NCI-H69 (cell line): ENCODE measurements around the gene TTC32.

Experiments used
- DNase-seq: peaks from one replicate; lab custom pipeline; 2025; lab: John Stamatoyannopoulos, UW

TTC32 gene

DNA sequence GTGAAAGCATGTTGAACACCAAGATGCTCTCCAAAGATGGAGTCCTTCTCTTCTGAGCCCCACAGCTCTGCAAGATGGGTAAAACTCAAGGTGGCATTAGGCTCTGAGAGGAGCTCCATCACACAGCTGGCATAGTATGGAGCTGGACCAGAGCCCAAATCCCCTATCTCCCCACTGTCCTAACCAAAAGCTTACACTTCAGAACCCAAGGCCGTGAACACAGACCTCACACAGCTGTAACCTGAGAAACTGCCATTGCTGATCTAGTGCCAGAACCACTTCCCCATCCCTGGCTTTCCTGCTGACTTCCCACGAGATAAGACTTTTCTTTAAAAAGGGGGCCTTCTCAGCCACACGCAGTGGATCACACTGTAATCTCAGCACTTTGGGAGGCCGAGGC, 25.0 kb downstream of the TTC32 start:
- no peak for DNase-seq

- DNase-seq: no peak
Observed at GRCh38 chr2:19875280-19875679, 26.5 kb downstream of the TTC32 start.

DNA sequence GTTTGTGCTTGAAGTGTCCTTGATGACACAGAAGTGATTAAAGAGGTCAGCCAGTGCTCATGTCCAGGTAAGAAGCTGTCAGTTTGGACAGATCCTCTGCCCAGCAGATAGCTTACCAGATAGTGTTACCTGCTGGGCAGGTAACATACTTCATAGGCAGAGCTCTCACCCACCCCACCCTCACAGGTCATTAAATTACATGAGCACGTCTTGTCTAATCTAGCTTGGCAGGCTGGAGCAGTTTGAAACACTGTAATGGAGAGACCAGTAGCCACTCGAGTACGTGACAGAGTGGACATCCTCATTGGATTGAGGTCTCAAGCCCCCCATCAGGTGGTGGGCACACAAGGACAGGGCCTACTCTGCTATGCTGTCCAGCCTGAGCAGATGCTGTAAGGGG, 27.1 kb downstream of the TTC32 start:
- DNase-seq: no peak

- no peak for DNase-seq
Observed at GRCh38 chr2:19873014-19873413, 28.8 kb downstream of the TTC32 start.

GRCh38 chr2:19872302-19872701, 29.5 kb downstream of the TTC32 start:
- DNase-seq: no peak

DNA sequence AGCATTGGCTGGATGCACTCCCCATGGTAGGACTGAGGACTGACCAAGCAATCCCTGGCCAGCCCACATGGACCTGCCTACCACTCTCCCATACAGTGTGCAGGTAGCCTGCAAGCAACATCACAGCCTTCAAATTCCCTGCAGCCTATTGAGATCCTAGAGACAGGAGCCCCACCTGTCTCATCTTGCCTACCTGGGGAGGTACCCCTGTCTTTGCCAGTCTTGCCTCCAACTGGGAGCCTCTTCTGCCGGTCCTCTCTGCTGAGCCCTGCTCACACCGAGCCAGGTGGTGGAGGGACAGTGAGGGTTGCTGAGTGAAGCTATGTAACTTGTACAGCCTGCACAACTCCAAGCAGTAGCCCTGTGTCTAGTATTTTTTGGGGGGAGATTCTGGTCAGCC, 29.9 kb downstream of the TTC32 start:
- no peak for DNase-seq

DNA sequence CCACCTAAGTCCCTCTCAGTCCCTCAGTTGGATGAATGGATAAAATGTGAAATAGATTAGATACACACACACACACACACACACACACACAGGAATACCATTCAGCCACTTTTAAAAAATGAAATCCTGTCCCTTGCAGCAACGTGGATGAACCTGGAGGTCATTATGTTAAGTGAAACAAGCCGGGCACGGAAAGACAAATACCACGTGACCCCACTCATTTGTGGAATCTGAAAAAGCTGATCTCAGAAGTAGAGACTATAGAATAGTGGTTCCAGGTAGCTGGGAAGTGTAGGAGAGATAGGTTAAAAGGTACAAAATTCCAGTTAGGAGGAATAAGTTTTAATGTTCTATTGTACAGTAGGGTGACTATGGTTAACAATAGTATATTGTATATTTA, 31.0 kb downstream of the TTC32 start:
- no peak for DNase-seq

DNA sequence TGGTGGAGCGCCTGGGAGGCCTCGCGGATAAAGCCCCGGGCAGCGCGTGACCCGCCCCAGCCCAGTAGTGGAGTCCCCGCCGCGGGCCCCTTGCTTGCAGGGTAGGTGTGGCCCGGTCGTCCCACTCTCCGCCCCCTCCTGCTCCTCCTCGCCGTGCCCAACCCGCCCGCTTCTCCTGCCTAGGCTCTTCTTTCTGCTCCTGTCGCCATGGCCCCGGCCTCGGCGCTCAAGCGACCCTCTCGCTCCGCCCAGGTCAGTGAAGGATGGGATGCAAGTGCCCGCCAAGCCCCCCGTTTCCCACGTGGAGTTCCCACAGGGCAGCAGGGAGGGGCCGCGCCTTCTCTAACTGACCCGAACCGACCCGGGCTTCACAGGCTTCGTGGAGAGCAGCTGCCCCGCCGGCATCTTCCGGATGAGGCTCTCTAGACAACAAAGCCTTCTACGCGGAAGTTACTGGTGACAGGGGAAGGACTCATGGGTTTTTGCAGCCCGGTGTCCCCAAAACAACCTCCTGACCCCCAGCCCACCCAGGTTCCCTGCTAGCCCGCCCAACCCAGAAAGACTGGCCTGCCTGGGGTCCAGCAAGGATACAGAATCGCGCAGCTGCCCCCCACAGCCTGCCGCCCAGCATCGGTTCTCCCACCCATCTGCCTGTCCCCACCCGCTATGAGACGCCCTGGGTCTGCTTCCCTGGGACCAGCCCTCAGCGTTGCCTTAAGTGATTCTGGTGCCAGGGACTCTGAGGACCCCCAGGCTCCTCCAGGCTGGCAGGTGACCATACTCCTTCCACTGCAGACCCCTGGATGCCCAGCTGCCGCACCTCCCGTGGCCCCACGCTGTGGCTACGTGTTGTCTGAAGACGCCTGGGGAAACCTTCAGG, 32.8 kb downstream of the TTC32 start:
- DNase-seq: peak; percentile 47

- DNase-seq: no peak
Observed at GRCh38 chr2:19868224-19868623, 33.6 kb downstream of the TTC32 start.

DNA sequence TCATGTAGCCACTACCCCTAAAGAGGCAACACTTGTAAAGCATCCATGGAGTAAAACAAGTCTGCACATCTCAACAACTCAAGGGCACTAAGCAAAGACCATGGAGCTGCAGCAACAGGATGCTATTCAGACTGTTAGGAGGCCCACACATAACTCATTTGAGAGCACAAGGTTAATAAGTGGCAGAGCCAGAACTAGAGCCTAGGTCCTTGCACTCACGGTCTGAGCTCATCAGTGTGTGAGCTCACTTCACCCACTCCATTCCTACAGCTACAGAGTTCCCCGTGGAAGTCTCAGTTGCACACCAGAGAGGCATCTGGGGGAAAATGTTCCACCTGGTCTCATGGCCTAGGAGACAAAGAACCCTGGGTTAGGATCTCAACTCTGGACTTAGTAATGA, 35.0 kb downstream of the TTC32 start:
- no peak for DNase-seq

- no peak for DNase-seq
Observed at GRCh38 chr2:19865151-19865550, 36.6 kb downstream of the TTC32 start.

GRCh38 chr2:19864381-19864780, 37.4 kb downstream of the TTC32 start:
- no peak for DNase-seq

- peak; percentile 24 for DNase-seq
Observed at GRCh38 chr2:19863303-19864041, 38.3 kb downstream of the TTC32 start.

- no peak for DNase-seq
Observed at GRCh38 chr2:19861813-19862212, 40.0 kb downstream of the TTC32 start.

DNA sequence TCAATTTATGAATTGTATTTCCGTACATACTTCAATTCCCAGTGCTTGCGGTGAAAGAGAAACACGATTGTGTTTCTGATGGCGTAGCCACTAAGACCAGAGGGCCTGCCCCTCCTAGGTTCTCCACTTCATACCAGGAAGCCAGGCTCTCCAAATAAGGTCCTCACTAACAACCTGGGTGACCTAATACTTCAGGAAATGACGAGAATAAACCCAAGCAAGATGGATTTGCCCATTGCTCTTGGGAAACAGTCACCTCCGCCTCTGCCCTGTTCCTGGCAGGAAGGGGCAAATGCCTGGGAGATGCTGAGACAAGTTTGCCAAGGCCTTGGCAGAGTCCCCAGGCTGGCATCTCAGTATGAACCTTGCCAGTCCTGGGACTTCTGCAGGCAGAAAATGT, 41.8 kb downstream of the TTC32 start:
- no peak for DNase-seq

GRCh38 chr2:19859565-19859964, 42.2 kb downstream of the TTC32 start:
- DNase-seq: no peak

- no peak for DNase-seq
Observed at GRCh38 chr2:19857806-19858205, 44.0 kb downstream of the TTC32 start.

DNA sequence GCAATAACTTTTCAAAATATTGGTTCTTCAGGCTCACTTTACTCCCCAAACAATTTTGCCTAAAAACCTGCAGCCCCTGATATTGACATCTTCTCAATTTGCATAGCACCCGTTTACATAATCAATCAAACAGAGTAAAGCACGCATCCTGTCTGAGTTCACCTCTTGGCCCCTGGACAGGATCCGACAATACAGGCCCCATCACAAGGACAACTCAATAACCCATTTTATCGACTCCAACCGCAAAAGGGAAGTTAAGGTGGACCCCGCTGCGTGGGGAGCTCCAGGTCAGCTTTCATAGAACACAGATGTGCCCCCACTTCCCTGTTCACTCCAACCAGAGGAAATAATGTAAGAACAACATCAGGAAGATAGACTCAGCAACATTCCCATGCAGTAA, 44.7 kb downstream of the TTC32 start:
- no peak for DNase-seq

GRCh38 chr2:19855542-19856431, 46.0 kb downstream of the TTC32 start:
- no peak for DNase-seq

DNA sequence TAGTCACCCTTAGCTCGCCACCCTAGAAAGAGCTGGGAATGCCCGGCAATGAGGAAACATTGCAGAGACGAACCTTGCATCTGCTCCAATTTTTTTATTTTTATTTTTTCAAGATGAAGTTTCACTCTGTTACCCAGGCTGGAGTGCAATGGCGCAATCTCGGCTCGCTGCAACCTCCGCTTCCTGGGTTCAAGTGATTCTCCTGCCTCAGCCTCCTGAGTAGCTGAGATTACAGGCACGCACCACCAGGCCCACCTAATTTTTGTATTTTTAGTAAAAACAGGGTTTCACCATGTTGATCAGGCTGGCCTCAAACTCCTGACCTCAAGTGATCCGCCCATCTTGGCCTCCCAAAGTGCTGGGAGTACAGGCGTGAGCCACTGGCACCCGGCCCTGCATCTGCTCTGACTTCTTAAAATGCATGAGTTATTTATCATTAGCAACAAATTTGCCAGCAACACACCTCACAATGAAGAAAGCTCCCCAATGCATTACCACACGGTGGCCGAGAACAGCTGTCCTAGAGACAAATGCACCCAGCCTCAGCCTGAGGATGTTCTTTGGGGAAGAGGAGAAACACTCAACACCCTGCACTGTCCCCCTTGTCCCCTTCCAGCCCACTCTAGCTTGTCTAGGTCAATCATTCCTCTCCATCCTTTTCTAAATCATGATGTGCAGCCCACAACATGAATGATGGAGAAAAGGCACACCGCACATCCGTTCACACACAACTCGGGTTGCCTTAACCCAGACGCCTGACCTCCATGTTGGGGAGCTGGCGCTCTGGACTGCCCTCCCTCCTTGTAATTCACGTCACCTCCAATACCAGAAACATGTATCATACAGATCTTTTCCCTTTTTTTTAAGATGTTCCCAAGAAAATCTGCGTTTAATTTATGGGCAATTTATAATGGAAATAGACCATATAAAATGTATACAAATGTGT, 46.9 kb downstream of the TTC32 start:
- DNase-seq: no peak

DNA sequence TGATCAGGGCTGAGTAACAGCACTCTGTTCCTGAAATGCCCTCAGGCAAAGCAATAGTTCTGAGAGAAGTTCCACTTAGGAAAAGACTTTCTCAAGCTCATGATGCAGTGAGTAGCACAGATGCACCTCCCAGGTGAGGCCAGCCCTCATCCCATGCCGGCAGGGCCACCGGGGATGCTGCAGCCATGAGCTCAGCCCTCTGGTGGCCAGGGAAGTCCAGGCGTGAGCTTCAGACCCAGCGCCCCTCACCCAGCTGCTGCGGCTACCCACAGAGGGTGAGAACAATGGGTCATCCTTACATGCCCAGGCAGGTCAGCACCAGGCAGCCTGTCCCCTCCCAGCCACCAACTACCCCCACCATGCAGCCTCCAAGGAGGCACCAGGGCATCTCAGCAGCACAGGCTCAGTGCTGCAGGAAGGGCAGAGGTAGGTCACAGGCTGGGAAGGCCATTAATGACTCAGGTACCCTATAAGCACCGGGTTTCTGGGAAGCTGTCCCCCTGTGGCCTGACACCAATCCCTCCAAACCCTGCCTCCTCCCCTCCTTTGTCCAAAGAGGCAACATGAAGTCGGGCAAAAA, 50.6 kb downstream of the TTC32 start:
- DNase-seq: no peak
